HUES48 (cell line): ENCODE results near the gene F11R.
"Not testable (repeated sequence)": the region's sequence is repeated elsewhere in the genome, so short reads cannot be mapped to it uniquely, and the experiment has no call there.

Experiments used
- H3K27ac ChIP-seq: one replicate; pipeline ENCODE4 v1.7.0; 2013; ENCODE audit warnings: low read depth, low read length, inconsistent platforms
- H3K27me3 ChIP-seq: 2 replicates; pipeline ENCODE4 v1.6.1; 2013; ENCODE audit warnings: mild to moderate bottlenecking, low read length; ENCODE audit not compliant: control insufficient read depth, insufficient read depth
- H3K36me3 ChIP-seq: 2 replicates; pipeline ENCODE4 v1.6.1; 2013; ENCODE audit warnings: low read length; ENCODE audit not compliant: control insufficient read depth, insufficient read depth
- H3K4me1 ChIP-seq: 2 replicates; pipeline ENCODE4 v1.6.1; 2013; ENCODE audit warnings: mild to moderate bottlenecking, low read length; ENCODE audit not compliant: control insufficient read depth, insufficient read depth
- H3K4me3 ChIP-seq: 2 replicates; pipeline ENCODE4 v1.5.1; 2013; ENCODE audit warnings: mild to moderate bottlenecking, low read depth, low read length
- H3K9ac ChIP-seq: 2 replicates; pipeline ENCODE4 v1.6.1; 2013; ENCODE audit warnings: mild to moderate bottlenecking, low read depth, low read length, moderate library complexity
- H3K9me3 ChIP-seq: 2 replicates; pipeline ENCODE4 v1.6.1; 2013; ENCODE audit warnings: low read length; ENCODE audit not compliant: control insufficient read depth, insufficient read depth

F11R gene

DNA sequence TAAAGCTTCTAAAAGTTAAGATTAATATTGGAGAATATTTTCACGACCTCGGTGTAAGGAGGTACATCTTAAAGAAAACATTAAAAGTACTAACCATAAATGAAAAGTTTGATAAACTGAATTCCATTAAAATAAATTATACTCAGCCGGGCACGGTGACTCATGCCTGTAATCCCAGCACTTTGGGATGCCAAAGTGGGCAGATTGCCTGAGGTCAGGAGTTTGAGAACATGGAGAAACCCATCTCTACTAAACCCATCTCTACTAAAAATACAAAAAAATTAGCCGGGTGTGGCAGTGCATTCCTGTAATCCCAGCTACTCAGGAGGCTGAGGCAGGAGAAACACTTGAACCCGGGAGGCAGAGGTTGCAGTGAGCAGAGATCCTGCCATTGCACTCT is 75.1 kb downstream of the F11R start:
- not testable (repeated sequence) for H3K4me1 ChIP-seq, H3K4me3 ChIP-seq, H3K9me3 ChIP-seq, H3K27ac ChIP-seq, H3K9ac ChIP-seq, H3K36me3 ChIP-seq, H3K27me3 ChIP-seq
